CD4-positive, alpha-beta T cell treated with Interleukin-2 at 100 ng/mL for 4 hours (primary cell): ENCODE measurements around the gene CDK5RAP2.

Source experiments
- DNase-seq: peaks from one replicate; pipeline ENCODE4 v3.0.0-alpha.2; 2020; ENCODE audit warnings: low spot score

Gene CDK5RAP2

DNA sequence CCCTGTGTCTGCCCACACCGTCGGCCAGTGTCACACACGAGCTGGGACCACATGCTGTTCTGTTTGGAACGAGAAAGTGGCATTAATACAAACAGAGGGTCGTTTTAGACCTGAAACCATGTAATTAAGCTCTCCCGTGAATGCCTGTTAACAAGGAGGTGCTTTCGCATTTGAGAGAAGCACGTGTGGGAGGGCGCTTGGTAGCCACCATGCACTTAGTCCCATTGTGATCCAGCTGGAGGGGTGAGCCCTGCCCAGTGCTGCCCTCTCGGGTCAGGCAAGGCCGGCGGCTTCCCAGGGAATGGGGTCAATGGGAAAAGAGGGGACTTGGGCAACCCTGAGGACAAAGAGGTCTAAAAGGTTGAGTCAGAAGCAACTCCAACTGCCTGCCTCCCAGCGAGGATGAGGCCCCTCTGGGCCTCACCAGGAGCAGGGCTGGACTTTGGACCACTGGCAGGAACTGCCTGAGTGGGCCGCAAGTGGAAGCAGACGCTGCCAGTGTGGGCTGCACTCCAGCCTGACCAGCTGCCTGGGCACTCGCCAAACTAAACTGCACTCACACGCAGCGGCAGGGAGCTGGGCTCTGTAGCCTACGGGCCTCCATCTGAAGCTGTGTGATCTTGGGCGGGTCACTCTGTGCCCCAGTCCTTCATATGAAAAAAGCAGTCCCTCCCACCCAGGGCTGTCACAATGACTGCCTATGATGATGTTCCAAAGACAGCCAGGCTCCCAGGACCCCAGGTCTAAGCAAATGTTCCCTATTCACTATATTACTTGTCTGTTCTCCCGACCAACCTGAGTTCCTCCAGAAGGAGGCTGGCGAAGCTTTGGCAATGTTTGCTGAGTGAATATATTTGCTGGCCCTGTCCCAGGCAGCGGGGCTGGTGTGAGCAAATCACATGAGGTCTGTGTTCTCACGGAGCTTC is 195.7 kb downstream of the CDK5RAP2 start:
- no peak for DNase-seq

DNA sequence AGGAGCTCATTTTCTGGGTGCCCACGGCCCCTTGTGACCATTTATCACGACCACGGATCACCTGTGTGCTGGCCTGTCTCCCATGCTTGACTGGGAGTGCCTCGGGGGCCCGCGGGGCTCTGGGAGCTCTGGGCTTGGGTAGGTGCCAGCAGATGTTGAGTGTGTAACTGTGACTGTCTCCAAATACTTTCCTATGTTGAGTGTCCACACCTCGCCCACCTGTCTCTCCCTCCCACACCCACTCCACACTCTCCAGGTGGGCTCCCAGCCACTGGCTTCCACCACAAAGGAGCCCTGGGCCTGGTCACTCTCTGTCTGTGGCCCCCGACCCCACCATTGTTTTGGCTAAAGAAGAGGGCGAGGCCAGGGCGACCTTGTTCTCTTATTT is 196.4 kb downstream of the CDK5RAP2 start:
- no peak for DNase-seq

DNA sequence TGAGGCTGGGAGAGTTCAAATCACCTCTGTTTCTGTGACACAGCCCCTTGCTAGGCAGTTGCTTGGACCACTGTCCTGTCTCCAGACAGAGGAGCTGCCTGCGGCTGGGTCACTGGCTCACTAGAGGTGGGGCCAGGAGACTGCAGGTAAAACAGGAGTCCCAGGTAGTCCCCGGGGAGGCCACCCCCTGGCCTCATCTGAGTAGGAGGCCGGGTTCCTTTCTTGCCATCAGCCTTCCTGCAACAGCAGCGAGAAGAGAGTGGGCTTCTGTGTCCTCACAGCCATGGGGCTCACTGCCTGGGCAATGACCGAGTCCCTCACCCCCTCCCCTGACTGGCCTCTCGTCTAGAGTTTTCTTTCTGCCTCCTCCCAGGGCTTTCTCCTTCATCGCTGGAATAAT is 197.5 kb downstream of the CDK5RAP2 start:
- no peak for DNase-seq

DNA sequence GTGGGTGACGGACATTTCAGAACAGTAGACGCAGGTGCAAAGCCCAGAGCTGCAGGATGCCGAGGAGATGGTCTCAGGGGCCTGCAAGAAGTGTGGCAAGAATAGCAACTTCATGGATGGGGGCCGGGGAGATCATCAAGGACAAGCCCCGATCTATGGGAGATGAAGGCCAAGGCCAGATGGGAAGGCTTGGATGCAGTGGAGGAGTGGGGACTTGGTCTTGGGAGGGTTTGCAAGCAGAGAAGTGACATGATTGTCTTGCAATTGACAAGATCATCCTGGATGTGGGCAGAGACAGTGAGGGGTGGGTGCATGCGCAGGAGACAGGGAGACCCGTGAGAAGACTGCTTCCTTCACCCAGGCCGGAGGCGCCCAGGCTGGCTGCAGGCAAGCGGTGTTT is 198.1 kb downstream of the CDK5RAP2 start:
- DNase-seq, result no peak

DNA sequence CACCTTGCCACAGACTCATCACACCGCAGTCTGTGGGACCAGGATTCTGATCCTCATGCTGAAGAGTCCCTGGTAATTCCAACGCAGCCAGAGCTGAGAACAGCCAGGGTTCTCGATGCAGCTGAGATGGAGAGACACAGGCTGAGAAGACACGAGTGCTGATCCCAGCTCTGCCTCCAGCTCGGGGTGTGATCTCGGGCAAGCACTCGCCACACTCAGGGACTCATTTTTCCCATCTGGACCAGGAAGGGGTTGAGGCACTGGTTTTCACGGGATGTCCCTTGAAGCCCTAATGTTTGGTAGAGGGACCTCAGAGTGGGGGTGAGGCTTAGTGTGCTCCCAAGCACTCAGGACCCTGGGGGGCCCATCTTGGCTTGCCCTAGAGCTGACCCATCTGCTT is 200.4 kb downstream of the CDK5RAP2 start:
- DNase-seq, result no peak

GRCh38 chr9:120378680-120379079 is 201.3 kb downstream of the CDK5RAP2 start:
- no peak for DNase-seq

- no peak for DNase-seq
These were observed 202.5 kb downstream of the CDK5RAP2 start for GRCh38 chr9:120377268-120378159.

DNA sequence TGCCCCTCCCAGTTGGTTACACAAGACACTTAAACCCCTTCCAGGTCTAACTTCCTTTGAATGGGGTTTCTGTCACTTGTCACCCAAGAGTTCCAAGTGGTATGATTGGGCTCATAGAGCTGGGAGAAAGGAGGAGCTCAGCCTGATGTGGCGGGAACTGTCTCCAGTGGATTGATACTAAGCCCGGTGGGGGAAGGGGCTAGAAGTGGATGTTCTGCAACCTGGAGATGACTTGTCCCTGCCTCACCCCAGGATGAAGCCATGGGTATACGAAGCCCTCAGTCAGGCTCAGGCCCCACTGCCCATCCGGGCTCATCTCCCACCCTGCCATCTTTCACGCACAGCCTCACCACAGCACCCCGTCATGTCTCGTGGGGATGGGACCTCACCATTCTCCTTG is 203.9 kb downstream of the CDK5RAP2 start:
- no peak for DNase-seq

- no peak for DNase-seq
These were observed 204.7 kb downstream of the CDK5RAP2 start for GRCh38 chr9:120375316-120375715.

- DNase-seq, result no peak
These were observed 205.2 kb downstream of the CDK5RAP2 start for GRCh38 chr9:120374817-120375216.

DNA sequence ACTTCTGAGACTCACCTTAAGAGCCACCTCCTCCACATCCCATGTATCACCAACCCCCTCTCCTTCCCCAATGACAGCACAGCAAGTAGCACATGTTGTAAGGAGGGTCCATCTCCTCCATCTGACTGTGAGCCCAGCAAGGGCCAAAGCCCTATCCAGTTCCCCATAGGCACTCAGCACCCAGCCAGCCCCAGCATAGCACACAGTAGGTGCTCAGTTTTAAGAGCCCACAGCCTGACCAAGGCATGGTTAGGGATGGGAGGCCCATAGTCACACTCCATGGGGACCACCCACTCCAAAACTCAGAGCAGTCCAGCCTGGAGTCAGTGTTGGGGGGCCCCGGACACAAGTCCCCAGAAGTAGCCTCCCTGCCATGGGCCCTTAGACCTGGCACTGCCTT is 205.7 kb downstream of the CDK5RAP2 start:
- DNase-seq, result no peak

DNA sequence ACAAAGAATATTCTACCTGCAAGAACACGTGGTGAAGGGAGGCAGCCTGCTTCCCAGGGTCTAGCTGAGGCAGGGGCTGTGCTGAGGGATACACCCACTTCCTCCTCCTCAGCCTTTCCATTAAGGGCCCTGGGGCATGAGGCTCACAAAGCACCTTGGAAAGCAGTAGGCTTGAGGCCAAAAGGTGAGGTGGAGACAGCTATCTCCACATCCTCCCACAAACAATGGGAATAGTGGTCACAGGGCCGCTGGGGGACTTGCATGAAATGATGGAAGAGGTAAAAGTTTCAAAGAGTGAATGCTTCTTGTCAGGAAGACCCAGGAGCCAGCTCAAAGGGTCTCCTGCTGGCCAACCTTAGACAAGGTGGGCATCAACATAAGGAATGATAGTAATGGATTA is 207.9 kb downstream of the CDK5RAP2 start:
- DNase-seq, result no peak

DNA sequence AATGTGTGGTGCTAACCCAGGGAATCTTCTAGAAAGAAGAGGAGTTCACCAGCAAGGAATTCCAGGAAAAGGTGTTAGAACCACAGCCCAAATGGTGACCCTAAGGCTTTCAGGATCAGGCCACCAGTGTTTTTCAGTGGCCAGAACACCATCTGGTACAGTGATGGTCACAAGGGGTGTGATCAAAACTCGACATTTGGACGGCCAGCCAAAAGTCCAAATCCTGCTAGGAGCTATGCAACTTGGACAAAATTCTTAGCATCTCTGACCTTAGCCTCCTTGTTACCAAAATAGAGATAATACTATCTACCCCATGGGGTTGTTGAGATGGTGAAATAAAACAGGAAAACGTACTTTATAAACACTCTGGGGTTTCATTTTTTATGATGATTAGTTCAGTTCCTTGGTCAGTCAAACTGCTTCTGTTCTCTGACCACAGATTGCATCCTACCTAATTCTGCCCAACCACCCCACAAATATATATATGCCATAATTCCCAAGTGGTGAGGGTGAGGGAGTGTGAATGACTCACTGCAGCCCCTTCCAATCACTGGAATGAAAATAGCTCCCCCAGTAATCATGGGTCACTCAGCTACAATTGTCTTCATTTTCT is 210.3 kb downstream of the CDK5RAP2 start:
- no peak for DNase-seq

DNA sequence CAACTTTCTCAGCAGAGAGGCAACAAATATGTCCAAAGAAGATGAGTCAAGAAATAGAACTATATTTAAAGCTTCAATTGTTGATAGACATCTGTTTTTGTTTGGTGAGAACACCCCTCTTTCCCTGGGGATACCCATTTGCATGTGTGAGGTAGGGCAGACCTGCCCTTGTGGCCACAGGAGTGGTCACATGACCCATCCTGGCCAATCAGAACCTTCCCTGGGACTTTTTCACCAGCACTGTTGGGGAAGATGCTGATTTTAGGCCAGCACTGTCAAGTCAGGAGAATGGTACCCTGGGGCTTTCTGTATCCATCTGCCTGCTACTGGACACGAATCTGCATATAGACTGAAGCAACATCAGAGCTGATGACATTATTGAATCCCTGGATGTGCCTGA is 211.2 kb downstream of the CDK5RAP2 start:
- DNase-seq, result no peak

- no peak for DNase-seq
These were observed 213.3 kb downstream of the CDK5RAP2 start for GRCh38 chr9:120366644-120367019.

- DNase-seq, result no peak
These were observed 214.6 kb downstream of the CDK5RAP2 start for GRCh38 chr9:120365386-120365785.

GRCh38 chr9:120363697-120364096 is 216.3 kb downstream of the CDK5RAP2 start:
- no peak for DNase-seq

DNA sequence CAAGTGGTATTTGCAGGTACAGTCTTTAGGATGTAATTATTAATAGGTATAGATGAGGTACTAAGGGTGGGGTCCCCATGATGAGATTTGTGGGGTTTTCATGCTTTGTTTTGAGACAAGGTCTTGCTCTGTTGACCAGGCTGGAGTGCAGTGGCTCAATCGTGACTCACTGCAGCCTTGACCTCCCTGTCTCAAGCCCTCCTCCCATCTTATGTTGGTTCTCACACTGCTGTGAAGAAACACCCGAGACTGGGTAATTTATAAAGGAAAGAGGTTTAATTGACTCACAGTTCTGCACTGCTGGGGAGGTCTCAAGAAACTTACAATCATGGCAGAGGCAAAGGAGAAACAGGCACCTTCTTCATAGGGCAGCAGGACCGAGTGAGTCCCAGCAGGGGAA is 217.5 kb downstream of the CDK5RAP2 start:
- DNase-seq, result no peak

GRCh38 chr9:120361551-120361950 is 218.4 kb downstream of the CDK5RAP2 start:
- DNase-seq, result no peak

GRCh38 chr9:120360510-120360909 is 219.5 kb downstream of the CDK5RAP2 start:
- no peak for DNase-seq

DNA sequence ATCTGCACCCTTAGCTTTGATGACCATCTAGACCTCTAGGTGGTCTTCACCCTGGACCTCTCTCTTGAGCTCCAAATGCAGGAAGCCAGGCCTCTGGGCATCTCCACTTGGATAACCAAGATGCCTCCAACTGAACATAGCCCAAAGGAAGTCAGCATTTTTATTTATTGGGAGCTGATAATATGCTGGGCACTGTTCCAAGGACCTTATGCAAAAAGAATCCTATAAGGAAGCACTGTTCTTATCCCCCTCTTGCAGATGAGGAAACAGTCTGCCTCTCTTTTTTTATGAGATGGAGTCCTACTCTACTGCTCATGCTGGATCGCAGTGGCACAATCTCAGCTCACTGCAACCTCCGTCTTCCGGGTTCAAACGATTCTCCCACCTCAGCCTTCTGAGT is 219.9 kb downstream of the CDK5RAP2 start:
- DNase-seq, result no peak

- DNase-seq, result no peak
These were observed 221.1 kb downstream of the CDK5RAP2 start for GRCh38 chr9:120358877-120359276.

GRCh38 chr9:120353506-120353905 is 226.5 kb downstream of the CDK5RAP2 start:
- DNase-seq, result no peak
